NCI-H128 (cell line): ENCODE measurements around the gene KDM8.

Source experiments
- DNase-seq: peaks from one replicate; lab custom pipeline; 2025; ENCODE audit not compliant: unreplicated experiment; lab: John Stamatoyannopoulos, UW

KDM8 gene

GRCh38 chr16:27214084-27214961 lies 11.0 kb downstream of the KDM8 start:
- DNase-seq: no peak

- no peak for DNase-seq
Measured at GRCh38 chr16:27215660-27216059, 12.3 kb downstream of the KDM8 start.

GRCh38 chr16:27216297-27216885 lies 13.1 kb downstream of the KDM8 start:
- no peak for DNase-seq

GRCh38 chr16:27217256-27217655 lies 13.9 kb downstream of the KDM8 start:
- DNase-seq: no peak

- DNase-seq: no peak
Measured at GRCh38 chr16:27218756-27219155, 15.4 kb downstream of the KDM8 start.

GRCh38 chr16:27219161-27219560 lies 15.8 kb downstream of the KDM8 start:
- DNase-seq: no peak

GRCh38 chr16:27220120-27220519 lies 16.8 kb downstream of the KDM8 start:
- DNase-seq: no peak

- no peak for DNase-seq
Measured at GRCh38 chr16:27220527-27220926, 17.2 kb downstream of the KDM8 start.

GRCh38 chr16:27220991-27221390 lies 17.7 kb downstream of the KDM8 start:
- no peak for DNase-seq

GRCh38 chr16:27221576-27222248 lies 18.4 kb downstream of the KDM8 start:
- DNase-seq: no peak

- DNase-seq: no peak
Measured at GRCh38 chr16:27222249-27223225, 19.2 kb downstream of the KDM8 start.

GRCh38 chr16:27223226-27223610 lies 19.9 kb downstream of the KDM8 start:
- no peak for DNase-seq

GRCh38 chr16:27223701-27224100 lies 20.4 kb downstream of the KDM8 start:
- DNase-seq: no peak

- DNase-seq: no peak
Measured at GRCh38 chr16:27224271-27224737, 21.0 kb downstream of the KDM8 start.

GRCh38 chr16:27224741-27225300 lies 21.5 kb downstream of the KDM8 start:
- DNase-seq: no peak

GRCh38 chr16:27225536-27226360 lies 22.4 kb downstream of the KDM8 start:
- no peak for DNase-seq

GRCh38 chr16:27226476-27226875 lies 23.1 kb downstream of the KDM8 start:
- no peak for DNase-seq

GRCh38 chr16:27226976-27227705 lies 23.8 kb downstream of the KDM8 start:
- DNase-seq: no peak

- DNase-seq: no peak
Measured at GRCh38 chr16:27228045-27228444, 24.7 kb downstream of the KDM8 start.
